Neural cell (in vitro differentiated cells): ENCODE data around the gene ATOH1.

Source experiments
- EP300 ChIP-seq: fragments of 450-650 bp; conservative IDR thresholded peaks from 2 replicates; pipeline ENCODE4 v1.6.1; 2014; ENCODE audit warnings: antibody characterized with exemption, mild to moderate bottlenecking, moderate library complexity; ENCODE audit not compliant: poor library complexity, severe bottlenecking
- EZH2 ChIP-seq: fragments of 200-600, 300-800 bp; shearing (Covaris generic), sonication (generic); IDR thresholded peaks from 2 replicates; pipeline ENCODE4 v1.6.1; 2014; ENCODE audit warnings: antibody characterized with exemption, low read length, borderline replicate concordance, mild to moderate bottlenecking; ENCODE audit not compliant: insufficient read depth, poor library complexity, severe bottlenecking
- POLR2AphosphoS5 ChIP-seq: IDR thresholded peaks from 2 replicates; pipeline ENCODE4 v1.6.1; 2012
- SMC3 ChIP-seq: fragments of 450-650 bp; conservative IDR thresholded peaks from 2 replicates; pipeline ENCODE4 v1.6.1; 2014; ENCODE audit warnings: antibody characterized with exemption, mild to moderate bottlenecking, moderate library complexity; ENCODE audit not compliant: poor library complexity
- TAF1 ChIP-seq: IDR thresholded peaks from 2 replicates; pipeline ENCODE4 v1.6.1; 2012; ENCODE audit warnings: low read depth
- TF ChIP-seq, protein P1 (sequence below): IDR thresholded peaks from 2 replicates; pipeline ENCODE4 v1.6.1; 2012; ENCODE audit warnings: borderline replicate concordance
- TF ChIP-seq, protein P2 (sequence below): fragments of 450-650 bp; IDR thresholded peaks from 2 replicates; pipeline ENCODE4 v1.5.1; 2014; ENCODE audit warnings: antibody characterized with exemption, mild to moderate bottlenecking, moderate library complexity; ENCODE audit not compliant: poor library complexity, severe bottlenecking

DNA sequence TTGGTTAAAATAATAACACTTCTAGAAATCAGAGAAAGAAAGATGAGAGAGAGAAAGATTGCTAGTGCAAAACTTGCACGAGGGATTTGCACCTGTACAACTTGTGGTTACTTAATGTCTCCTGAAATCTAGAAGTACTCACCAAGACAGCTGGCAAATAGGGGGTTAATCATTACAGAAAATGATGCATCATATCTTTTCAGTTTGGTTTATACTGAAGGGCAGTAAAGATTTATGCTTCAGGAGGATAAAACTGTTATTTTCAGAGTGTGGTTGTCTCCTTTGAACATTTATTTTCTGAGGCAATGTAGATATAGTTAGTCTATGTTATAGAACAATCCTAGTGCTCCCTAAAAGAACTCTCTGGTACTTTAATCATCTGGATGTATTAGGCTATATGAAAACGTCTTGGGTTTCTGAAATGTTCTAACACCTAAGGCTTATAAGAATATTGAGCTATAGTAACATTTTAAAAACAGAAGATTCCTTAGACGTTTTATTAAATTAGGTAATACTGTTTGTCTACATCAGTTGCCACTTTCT lies 13.3 kb downstream of the ATOH1 start:
- TF ChIP-seq EZH2 (no peak), TAF1 (no peak), SMC3 (no peak), POLR2AphosphoS5 (no peak), EP300 (no peak)
- TF ChIP-seq, protein P1, sequence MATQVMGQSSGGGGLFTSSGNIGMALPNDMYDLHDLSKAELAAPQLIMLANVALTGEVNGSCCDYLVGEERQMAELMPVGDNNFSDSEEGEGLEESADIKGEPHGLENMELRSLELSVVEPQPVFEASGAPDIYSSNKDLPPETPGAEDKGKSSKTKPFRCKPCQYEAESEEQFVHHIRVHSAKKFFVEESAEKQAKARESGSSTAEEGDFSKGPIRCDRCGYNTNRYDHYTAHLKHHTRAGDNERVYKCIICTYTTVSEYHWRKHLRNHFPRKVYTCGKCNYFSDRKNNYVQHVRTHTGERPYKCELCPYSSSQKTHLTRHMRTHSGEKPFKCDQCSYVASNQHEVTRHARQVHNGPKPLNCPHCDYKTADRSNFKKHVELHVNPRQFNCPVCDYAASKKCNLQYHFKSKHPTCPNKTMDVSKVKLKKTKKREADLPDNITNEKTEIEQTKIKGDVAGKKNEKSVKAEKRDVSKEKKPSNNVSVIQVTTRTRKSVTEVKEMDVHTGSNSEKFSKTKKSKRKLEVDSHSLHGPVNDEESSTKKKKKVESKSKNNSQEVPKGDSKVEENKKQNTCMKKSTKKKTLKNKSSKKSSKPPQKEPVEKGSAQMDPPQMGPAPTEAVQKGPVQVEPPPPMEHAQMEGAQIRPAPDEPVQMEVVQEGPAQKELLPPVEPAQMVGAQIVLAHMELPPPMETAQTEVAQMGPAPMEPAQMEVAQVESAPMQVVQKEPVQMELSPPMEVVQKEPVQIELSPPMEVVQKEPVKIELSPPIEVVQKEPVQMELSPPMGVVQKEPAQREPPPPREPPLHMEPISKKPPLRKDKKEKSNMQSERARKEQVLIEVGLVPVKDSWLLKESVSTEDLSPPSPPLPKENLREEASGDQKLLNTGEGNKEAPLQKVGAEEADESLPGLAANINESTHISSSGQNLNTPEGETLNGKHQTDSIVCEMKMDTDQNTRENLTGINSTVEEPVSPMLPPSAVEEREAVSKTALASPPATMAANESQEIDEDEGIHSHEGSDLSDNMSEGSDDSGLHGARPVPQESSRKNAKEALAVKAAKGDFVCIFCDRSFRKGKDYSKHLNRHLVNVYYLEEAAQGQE: no peak
- TF ChIP-seq, protein P2, sequence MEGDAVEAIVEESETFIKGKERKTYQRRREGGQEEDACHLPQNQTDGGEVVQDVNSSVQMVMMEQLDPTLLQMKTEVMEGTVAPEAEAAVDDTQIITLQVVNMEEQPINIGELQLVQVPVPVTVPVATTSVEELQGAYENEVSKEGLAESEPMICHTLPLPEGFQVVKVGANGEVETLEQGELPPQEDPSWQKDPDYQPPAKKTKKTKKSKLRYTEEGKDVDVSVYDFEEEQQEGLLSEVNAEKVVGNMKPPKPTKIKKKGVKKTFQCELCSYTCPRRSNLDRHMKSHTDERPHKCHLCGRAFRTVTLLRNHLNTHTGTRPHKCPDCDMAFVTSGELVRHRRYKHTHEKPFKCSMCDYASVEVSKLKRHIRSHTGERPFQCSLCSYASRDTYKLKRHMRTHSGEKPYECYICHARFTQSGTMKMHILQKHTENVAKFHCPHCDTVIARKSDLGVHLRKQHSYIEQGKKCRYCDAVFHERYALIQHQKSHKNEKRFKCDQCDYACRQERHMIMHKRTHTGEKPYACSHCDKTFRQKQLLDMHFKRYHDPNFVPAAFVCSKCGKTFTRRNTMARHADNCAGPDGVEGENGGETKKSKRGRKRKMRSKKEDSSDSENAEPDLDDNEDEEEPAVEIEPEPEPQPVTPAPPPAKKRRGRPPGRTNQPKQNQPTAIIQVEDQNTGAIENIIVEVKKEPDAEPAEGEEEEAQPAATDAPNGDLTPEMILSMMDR: no peak
